LoVo (cell line): ENCODE results near the gene ENO3.

Experiments
- DNase-seq: peaks from one replicate; pipeline ENCODE4 v3.0.0-alpha.2; 2016; ENCODE audit warnings: low spot score

Gene ENO3

GRCh38 chr17:4973256-4974114 is 22.6 kb downstream of the ENO3 start:
- DNase-seq = no peak

DNA sequence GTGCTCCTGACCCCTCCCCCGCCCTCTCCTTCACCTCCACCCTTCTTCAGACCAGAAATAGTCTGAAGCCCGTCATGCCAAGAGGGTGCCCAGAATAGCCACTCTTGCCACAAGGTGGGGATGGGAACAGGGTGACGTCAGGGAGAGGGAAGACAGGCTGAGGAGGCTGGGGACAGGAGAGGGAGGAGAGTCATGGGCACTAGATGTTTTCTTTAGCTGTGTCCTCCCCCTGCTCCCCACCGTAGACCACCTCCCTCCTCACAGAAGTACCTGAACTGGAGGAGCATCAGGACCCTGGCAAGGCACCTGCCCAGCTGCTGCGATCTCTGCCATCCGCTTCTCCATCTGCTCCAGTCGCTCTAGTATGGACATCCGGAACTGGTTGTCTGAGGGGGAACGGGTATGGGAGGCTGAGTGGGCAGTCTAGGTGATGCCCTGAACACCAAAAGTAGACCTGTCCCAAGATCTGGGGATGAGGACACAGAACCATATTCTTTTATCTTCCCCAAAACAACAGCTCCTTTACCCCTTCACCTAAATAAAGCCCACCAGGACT is 23.3 kb downstream of the ENO3 start:
- no peak for DNase-seq

DNA sequence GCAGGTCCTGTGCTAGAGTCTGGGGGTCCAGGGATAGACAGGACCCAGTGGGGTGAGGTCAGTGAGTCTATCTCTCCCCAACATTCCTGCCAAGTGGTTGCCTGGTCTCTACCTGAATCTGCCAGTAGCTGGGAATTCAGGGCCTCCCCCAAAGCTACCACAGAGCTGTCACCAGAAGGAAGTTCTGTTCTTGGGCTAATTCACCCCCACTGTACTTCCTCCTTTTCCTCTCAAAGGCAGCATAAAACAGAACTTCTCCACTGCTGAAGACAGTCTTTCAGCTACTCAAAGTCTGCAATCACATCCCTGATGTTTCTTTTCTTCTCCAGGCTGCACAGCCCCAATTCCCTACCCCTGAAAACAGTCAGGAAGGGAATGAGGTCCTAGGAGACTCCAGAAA is 27.8 kb downstream of the ENO3 start:
- no peak for DNase-seq

DNA sequence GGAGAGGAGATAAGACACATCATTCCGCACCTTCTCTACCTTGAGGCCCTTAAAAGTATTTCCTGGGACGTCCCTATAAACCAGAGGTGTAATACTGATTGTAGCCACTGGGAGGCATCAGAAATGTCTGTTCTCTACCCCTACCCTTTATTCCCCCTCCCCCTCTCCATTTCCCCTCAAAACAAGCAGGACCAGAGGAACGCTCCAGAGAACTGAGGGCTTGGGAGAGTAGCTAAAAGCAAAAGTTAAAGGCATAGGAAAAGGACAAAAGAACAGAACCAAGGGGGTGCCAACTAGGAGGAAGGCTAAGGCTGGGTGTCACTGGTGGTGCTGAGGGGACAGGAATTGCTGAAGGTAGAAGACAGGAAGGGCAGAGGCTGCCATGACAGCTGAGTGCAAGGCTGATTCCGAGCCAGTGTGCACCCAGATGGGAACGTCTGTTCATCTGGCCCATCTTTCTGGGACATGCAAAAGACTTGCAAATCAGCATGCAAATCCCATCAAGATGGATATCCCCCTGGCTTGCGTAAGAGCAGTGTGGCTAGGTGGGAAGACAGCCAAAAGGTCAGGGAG is 29.8 kb downstream of the ENO3 start:
- DNase-seq = peak; percentile 37

GRCh38 chr17:4982305-4982704 is 31.4 kb downstream of the ENO3 start:
- DNase-seq = no peak

DNA sequence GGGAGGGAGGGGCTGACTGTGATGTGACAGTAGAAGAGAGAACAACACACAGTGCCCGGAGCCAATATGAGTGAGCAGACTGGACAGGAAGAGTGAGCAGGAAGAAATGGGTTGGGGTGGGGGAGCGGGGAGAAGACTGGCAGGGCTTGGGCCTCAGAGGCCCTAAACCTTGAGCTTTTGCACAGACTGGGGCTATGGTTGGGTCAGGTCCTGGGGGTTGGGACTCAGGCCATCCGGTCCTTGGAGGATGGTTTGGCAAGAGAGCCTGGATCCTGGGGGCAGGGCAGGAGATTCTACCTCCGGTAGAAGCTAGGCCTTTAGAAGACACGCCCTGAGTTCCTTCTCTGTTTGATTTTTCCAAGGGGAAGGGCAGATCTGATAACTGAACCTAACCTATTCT is 35.5 kb downstream of the ENO3 start:
- peak; percentile 7 for DNase-seq

GRCh38 chr17:4986951-4987766 is 36.2 kb downstream of the ENO3 start, which contains the start of gene CAMTA2:
Gene CAMTA2, minus strand, starts transcription at chr17:4987675. Its CDS starts 1,453 bp downstream, at chr17:4986222.
- peak; percentile 78 for DNase-seq

DNA sequence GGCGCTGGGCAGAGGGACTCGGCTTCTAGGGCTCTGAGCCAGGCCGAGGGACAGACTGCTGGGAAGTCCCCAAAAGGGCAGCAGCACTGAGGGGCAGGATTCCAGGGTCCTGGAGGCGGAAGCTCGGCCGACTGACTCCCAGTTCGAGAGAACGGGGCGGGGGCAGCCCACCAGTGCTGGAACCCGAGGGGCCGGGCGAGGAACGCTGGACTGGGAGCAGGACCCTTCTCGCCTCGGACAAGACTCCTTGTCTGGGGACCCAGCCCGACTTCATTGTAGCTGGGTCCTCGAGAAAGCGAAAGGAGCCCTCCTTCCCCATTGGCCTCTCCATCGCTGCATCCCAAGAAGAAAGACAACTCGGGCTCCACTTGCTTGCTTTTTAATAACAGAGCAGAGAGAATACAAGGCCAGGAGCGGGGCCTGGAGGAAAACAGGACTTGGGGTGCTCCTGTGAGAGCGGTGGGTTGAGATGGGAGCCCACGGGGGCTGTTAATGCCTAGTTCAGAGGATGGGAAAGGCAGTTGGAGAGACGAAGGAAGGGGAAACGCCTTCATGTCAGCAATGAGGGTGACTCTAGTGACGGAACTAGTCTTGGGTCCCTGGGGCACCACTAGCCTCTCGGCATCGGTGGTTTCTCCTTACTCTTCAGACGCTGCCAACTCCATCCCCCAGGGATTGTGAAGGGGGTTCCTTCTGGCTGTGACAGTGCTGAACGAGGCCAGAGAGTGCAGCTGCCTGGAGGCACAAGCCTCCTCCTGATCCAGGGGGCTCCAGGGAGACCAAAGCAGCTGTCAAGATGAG is 37.0 kb downstream of the ENO3 start:
- DNase-seq = no peak

DNA sequence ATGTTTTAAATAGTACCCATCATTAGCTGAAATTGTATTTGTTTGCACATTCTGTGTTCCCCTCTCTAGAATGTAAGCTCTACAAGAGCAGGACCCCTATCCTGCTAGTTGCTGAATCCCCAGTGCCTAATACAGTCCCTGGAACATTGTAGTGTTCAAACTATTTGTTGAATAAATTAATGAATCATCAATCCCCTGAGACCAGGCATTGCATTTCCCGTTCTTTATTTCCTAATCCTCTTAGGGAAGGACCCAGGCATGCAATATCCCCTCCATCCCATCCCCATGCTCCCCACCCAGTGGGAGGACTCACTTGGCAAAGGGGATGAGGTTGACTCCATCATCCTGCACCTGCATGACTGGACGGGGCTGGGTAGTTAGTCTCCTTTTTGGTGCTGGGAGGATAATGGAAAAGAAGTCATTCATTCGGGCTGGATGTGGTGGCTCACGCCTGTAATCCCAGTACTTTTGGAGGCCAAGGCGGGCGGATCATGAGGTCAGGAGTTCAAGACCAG is 43.2 kb downstream of the ENO3 start:
- DNase-seq = no peak

DNA sequence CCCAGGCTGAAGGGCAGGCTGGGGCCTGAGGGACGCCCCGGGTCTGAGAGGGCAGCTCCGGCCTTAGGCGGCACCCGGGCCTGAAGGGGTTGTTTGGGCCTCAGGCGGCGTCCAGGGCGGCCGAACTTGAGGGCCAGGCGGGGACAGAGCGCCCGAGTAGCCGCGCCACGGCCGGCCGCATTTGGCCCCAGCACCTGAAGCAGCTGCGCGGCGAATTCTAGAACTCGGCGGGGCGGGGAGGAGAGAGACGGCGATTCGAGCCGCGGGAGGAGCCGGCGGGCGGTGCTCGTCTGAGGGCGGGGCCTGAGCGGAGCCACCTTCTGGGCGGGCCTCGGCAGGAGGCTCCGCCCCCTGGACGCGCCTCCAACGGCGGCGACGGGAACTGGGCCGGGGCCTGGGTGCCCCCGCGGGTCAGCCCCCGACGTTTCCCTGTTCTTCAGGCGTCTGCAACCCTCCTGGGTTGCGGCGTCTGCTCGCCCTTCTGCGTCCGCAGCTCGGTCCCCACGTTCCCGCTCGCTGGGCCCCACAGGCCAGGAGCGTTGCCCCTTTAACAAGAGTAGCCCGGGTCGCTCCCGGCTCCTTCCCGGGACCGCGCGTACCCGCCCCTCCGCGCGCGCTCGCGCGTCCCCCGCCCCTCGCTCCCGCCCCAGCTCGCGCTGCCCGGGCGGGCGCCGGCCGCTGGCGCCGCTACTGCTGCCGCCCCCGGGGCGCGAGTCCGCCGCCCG is 46.5 kb downstream of the ENO3 start, which contains the start of the genes INCA1 and KIF1C:
Gene INCA1 (minus strand): TSS at position 221 of the 725 bp plus-strand sequence. CDS start 3,085 bp downstream, outside the sequence.
Gene KIF1C (plus strand): TSS at position 649 of the 725 bp plus-strand sequence. CDS start 2,297 bp downstream, outside the sequence.
- peak; percentile 93 for DNase-seq

DNA sequence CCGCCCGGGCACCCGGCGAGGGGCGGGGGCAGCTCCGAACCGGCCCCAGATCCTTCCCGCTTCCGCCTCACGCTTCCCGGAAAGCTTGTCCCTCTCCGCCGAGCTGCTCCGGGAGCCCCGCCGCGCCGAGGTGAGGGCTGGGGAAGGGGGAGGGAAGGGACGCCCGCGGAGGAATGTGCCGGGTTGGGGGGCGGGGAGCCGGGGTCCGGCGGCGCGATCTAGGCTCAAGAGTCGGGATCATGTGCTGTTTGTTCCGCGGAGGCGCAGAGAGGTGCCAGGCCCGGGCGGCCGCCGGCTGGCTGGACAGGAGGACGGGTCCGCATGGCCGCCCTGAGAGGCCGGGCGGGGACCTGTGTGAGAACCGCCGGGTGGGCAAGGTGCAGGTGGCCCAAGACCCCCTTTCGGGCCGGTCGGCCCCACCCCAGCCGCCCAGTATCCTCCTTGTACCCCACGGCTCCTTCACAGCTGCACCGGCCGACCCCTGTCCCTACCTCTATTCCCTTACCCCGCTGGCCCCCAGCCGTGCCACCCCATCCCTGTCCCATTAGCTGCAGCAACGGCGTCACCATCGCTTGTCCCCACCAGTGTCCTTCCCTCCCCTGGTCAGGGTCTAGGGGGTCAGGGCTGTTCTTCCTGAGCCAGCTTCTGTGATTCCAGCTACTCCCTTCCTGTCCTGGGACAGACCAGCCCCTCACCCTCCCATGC is 47.3 kb downstream of the ENO3 start:
- no peak for DNase-seq

GRCh38 chr17:4998732-4999429 is 48.0 kb downstream of the ENO3 start:
- peak; percentile 12 for DNase-seq

DNA sequence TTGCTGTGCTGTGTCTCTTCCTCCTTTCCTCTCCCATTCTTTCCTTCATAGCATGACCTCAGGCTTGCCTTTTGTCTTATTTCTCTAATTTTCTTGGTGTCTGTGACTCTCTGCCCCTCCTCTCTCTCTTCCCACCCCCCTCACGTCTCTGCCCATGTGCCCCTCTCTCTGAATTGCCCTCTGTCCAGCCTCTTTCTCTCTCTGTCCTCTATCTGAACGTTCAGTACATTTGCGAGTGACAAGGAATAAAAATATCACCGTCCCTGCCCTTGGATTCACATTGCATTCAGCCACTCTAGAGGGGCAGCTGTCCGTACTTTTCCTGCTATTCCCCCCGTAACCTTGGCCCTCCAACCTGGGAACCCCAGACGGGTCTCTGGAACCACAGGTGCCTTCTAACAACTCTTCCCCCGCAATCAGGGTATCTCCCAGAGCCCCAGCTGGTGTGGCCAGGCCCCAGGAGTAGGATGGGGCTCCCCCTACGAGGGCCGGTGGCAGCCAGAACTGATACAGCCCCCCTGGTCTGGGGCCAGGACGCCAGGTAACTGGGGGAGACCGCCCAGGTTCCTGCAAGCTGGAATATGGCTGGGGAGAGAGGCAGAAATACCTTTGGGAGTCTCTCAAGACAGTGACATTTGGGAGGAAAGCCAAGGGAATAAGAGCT is 48.6 kb downstream of the ENO3 start:
- DNase-seq = no peak

- DNase-seq = no peak
Measured at GRCh38 chr17:5000237-5000639, 49.3 kb downstream of the ENO3 start.

DNA sequence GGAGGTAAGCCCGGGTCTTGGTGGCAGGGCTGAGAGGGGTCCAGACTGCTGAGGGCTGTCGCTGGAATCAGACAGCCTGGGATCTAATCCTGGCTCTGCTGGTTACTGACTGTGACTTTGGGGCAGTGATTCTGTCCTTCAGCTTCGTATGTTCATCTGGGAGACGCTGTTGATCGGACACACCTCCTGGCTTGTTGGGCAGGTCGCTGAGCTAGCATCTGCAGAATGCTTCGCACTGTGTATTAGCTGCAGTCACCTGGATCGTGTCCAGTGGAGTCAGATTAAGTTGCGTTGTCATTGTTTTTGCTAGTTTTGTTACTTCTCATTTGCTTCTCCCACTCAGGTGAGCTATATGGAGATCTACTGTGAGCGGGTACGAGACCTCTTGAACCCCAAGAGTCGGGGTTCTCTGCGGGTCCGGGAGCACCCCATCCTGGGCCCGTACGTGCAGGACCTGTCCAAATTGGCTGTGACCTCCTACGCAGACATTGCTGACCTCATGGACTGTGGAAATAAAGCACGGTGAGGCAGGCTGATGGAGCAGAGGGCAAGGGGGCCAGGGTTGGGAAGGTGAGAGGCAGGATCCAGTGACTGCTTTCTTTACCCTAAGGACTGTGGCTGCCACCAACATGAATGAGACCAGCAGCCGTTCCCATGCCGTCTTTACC is 51.3 kb downstream of the ENO3 start:
- DNase-seq = no peak

- DNase-seq = no peak
Measured at GRCh38 chr17:5003214-5003867, 52.4 kb downstream of the ENO3 start.
